K562 (cell line): ENCODE results near the gene BOD1L2. TPM values are rescaled to one million over a fixed set of nuclear protein-coding genes. Genes with fewer than 3 reads are reported as not detected.

Source experiments
- BDP1 ChIP-seq: IDR thresholded peaks from 3 replicates; pipeline ENCODE4 v1.6.1; 2011; ENCODE audit not compliant: insufficient read length, insufficient read depth
- CBX1 ChIP-seq: sonication (generic); IDR thresholded peaks from 2 replicates; pipeline ENCODE4 v1.6.1; 2016; ENCODE audit warnings: antibody characterized with exemption, low read depth, mild to moderate bottlenecking
- CTBP1 ChIP-seq: fragments of 450-650 bp; IDR thresholded peaks from 2 replicates; pipeline ENCODE4 v1.6.1; 2016; ENCODE audit warnings: borderline replicate concordance
- EWSR1 ChIP-seq: fragments of 450-650 bp; IDR thresholded peaks from 2 replicates; pipeline ENCODE4 v1.6.1; 2018; ENCODE audit warnings: borderline replicate concordance, mild to moderate bottlenecking, low read depth, moderate library complexity; ENCODE audit not compliant: partially characterized antibody
- HMBOX1 ChIP-seq: sonication (generic); IDR thresholded peaks from 2 replicates; pipeline ENCODE4 v1.6.1; 2016
- KDM1A ChIP-seq, 2 experiments: fragments of 450-650 bp; IDR thresholded peaks; 2 replicates each; pipeline ENCODE4 v1.6.1; 2016; ENCODE audit warnings: mild to moderate bottlenecking in 2 of 2
- LARP7 ChIP-seq: fragments of 450-650 bp; IDR thresholded peaks from 2 replicates; pipeline ENCODE4 v1.6.1; 2016
- MTF1 ChIP-seq: fragments of 250-450 bp; sonication (Bioruptor Pico); IDR thresholded peaks from 2 replicates; pipeline ENCODE4 v1.9.0; 2021; ENCODE audit warnings: moderate library complexity, mild to moderate bottlenecking, inconsistent platforms, borderline replicate concordance
- NCOA4 ChIP-seq: fragments of 450-650 bp; IDR thresholded peaks from 2 replicates; pipeline ENCODE4 v1.6.1; 2018; ENCODE audit warnings: mild to moderate bottlenecking; ENCODE audit not compliant: partially characterized antibody
- PRPF4 ChIP-seq: fragments of 200-400 bp; formaldehyde crosslinking; IDR thresholded peaks from one replicate; pipeline ENCODE4 v1.6.1; 2017; ENCODE audit warnings: low read length, low read depth, mild to moderate bottlenecking; ENCODE audit not compliant: insufficient read depth, poor library complexity, severe bottlenecking
- PURB ChIP-seq: sonication (generic); formaldehyde crosslinking; IDR thresholded peaks from 2 replicates; pipeline ENCODE4 v1.9.0; 2021; ENCODE audit warnings: low read depth, mild to moderate bottlenecking, missing genetic modification reagents
- THRAP3 ChIP-seq: fragments of 450-650 bp; IDR thresholded peaks from 2 replicates; pipeline ENCODE4 v1.6.1; 2016; ENCODE audit warnings: mild to moderate bottlenecking, inconsistent platforms, borderline replicate concordance
- ZNF134 ChIP-seq: fragments of 250-450 bp; sonication (Bioruptor Pico); conservative IDR thresholded peaks from 2 replicates; pipeline ENCODE4 v1.4.0; 2020
- ZNF76 ChIP-seq: fragments of 250-450 bp; sonication (Bioruptor Pico); IDR thresholded peaks from 2 replicates; pipeline ENCODE4 v1.4.0; 2020; ENCODE audit warnings: mild to moderate bottlenecking, moderate library complexity, borderline replicate concordance
- ZNF766 ChIP-seq: fragments of 200-800 bp; sonication (Bioruptor generic); conservative IDR thresholded peaks from 2 replicates; pipeline ENCODE4 v1.6.1; 2016; ENCODE audit warnings: missing genetic modification characterization, missing compliant biosample characterization
- polyA plus RNA-seq, 8 experiments: library from polyadenylated mRNA; depleted of rRNA in 4 of 8; stranded (reverse) in 5 of 8; unstranded in 3 of 8; fragments of >200 nt; fragmentation: Nextera tagmentation in 2 of 8; fragmentation: Illumina TruSeq in 1 of 8; extraction: Ambion mirVana in 2 of 8; extraction: Trizol in 1 of 8; gene quantifications; 2 replicates each; pipeline versions ENCODE4 v1.2.1 to v1.2.3, GENCODE V29; 2011 to 2014; ENCODE audit warnings: inconsistent platforms in 1 of 8, missing spikeins in 1 of 8
- total RNA-seq, 7 experiments: library from RNA; depleted of rRNA in 6 of 7; stranded (reverse); fragments of >200 nt in 6 of 7; fragmentation: Illumina TruSeq in 2 of 7; extraction: Trizol in 2 of 7; gene quantifications; 2 replicates each; pipeline versions ENCODE4 v1.2.1 to v1.2.3, GENCODE V29; 2011 to 2021; ENCODE audit warnings: low replicate concordance in 1 of 7
- TF ChIP-seq, protein P1 (sequence below): fragments of 200-600 bp; sonication (generic); IDR thresholded peaks from one replicate; pipeline ENCODE4 v1.6.1; 2012; ENCODE audit warnings: mild to moderate bottlenecking, low read depth, low read length, inconsistent platforms

BOD1L2 gene
- total and polyA plus RNA-seq, 9 of the 15 experiments (the other 6 are each of a cell fraction or from before 2014, with no cell fraction given) = 0.03 TPM; not detected in 8

DNA sequence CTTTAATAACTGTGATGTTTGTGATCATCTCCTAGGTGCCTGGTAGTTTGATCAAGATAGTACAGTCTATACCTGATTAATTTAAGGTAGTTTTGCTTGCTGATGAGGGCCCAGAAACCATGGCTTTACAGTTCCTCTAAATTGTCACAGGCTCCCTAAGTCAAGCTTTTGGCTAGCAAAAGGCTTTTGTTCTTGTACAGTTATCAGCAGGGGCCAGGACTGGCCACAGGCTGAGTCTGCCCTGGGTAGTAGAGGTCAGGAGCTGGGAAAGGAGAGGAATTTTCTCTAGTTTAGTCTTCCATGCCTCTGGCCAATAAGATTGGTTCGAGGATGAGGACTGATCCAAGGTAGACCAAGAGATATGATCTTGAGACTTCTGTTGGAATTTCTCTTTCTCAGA is 3.6 kb upstream of the BOD1L2 start (continued):
- TF ChIP-seq, protein P1, sequence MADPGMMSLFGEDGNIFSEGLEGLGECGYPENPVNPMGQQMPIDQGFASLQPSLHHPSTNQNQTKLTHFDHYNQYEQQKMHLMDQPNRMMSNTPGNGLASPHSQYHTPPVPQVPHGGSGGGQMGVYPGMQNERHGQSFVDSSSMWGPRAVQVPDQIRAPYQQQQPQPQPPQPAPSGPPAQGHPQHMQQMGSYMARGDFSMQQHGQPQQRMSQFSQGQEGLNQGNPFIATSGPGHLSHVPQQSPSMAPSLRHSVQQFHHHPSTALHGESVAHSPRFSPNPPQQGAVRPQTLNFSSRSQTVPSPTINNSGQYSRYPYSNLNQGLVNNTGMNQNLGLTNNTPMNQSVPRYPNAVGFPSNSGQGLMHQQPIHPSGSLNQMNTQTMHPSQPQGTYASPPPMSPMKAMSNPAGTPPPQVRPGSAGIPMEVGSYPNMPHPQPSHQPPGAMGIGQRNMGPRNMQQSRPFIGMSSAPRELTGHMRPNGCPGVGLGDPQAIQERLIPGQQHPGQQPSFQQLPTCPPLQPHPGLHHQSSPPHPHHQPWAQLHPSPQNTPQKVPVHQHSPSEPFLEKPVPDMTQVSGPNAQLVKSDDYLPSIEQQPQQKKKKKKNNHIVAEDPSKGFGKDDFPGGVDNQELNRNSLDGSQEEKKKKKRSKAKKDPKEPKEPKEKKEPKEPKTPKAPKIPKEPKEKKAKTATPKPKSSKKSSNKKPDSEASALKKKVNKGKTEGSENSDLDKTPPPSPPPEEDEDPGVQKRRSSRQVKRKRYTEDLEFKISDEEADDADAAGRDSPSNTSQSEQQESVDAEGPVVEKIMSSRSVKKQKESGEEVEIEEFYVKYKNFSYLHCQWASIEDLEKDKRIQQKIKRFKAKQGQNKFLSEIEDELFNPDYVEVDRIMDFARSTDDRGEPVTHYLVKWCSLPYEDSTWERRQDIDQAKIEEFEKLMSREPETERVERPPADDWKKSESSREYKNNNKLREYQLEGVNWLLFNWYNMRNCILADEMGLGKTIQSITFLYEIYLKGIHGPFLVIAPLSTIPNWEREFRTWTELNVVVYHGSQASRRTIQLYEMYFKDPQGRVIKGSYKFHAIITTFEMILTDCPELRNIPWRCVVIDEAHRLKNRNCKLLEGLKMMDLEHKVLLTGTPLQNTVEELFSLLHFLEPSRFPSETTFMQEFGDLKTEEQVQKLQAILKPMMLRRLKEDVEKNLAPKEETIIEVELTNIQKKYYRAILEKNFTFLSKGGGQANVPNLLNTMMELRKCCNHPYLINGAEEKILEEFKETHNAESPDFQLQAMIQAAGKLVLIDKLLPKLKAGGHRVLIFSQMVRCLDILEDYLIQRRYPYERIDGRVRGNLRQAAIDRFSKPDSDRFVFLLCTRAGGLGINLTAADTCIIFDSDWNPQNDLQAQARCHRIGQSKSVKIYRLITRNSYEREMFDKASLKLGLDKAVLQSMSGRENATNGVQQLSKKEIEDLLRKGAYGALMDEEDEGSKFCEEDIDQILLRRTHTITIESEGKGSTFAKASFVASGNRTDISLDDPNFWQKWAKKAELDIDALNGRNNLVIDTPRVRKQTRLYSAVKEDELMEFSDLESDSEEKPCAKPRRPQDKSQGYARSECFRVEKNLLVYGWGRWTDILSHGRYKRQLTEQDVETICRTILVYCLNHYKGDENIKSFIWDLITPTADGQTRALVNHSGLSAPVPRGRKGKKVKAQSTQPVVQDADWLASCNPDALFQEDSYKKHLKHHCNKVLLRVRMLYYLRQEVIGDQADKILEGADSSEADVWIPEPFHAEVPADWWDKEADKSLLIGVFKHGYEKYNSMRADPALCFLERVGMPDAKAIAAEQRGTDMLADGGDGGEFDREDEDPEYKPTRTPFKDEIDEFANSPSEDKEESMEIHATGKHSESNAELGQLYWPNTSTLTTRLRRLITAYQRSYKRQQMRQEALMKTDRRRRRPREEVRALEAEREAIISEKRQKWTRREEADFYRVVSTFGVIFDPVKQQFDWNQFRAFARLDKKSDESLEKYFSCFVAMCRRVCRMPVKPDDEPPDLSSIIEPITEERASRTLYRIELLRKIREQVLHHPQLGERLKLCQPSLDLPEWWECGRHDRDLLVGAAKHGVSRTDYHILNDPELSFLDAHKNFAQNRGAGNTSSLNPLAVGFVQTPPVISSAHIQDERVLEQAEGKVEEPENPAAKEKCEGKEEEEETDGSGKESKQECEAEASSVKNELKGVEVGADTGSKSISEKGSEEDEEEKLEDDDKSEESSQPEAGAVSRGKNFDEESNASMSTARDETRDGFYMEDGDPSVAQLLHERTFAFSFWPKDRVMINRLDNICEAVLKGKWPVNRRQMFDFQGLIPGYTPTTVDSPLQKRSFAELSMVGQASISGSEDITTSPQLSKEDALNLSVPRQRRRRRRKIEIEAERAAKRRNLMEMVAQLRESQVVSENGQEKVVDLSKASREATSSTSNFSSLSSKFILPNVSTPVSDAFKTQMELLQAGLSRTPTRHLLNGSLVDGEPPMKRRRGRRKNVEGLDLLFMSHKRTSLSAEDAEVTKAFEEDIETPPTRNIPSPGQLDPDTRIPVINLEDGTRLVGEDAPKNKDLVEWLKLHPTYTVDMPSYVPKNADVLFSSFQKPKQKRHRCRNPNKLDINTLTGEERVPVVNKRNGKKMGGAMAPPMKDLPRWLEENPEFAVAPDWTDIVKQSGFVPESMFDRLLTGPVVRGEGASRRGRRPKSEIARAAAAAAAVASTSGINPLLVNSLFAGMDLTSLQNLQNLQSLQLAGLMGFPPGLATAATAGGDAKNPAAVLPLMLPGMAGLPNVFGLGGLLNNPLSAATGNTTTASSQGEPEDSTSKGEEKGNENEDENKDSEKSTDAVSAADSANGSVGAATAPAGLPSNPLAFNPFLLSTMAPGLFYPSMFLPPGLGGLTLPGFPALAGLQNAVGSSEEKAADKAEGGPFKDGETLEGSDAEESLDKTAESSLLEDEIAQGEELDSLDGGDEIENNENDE = no peak
- TF ChIP-seq THRAP3 (no peak), BDP1 (no peak), EWSR1 (no peak), CBX1 (no peak), PURB (CRISPR knock-in tag) (no peak), MTF1 (CRISPR knock-in tag) (no peak), LARP7 (no peak), CTBP1 (peak; percentile 27; the same call in 1 of the 2 replicates), PRPF4 (no peak), ZNF134 (CRISPR knock-in tag) (no peak), ZNF76 (CRISPR knock-in tag) (no peak), KDM1A (IDR thresholded peaks at IDR 0.05) (no peak), NCOA4 (no peak), ZNF766 (CRISPR knock-in tag) (no peak), HMBOX1 (peak; percentile 68)
